Thoracic aorta (tissue), 2 donors: ENCODE results near the gene UGT2B15. TPM values are rescaled to one million over a fixed set of nuclear protein-coding genes. Genes with fewer than 3 reads are reported as not detected.
"Not testable (repeated sequence)": the region's sequence is repeated elsewhere in the genome, so short reads cannot be mapped to it uniquely, and the experiment has no call there.

Source experiments
- ATAC-seq: fragments of 150-250 bp; one replicate; pipeline ENCODE4 v1.8.0; 2017; ENCODE audit warnings: low read depth; ENCODE audit not compliant: insufficient number of reproducible peaks, low FRiP score
- DNase-seq: peaks from one replicate; pipeline ENCODE4 v3.0.0-alpha.2; 2020; ENCODE audit warnings: low spot score
- H3K27ac ChIP-seq, 2 donors: fragments of 200-600 bp; sonication (generic); 1 replicate in 1 of 2; 2 replicates in 1 of 2; pipeline ENCODE4 v1.5.1; 2016; ENCODE audit warnings: mild to moderate bottlenecking in 2 of 2, moderate library complexity in 2 of 2
- H3K27me3 ChIP-seq: fragments of 200-600 bp; sonication (generic); replicated peaks from 2 replicates; pipeline ENCODE4 v1.6.0; 2016; ENCODE audit warnings: mild to moderate bottlenecking; ENCODE audit not compliant: insufficient read depth
- H3K36me3 ChIP-seq: fragments of 200-600 bp; sonication (generic); one replicate; pipeline ENCODE4 v1.5.1; 2016
- H3K4me1 ChIP-seq, 2 donors: fragments of 200-600 bp; sonication (generic); 1 replicate in 1 of 2; 2 replicates in 1 of 2; pipeline versions ENCODE4 v1.5.1 to v1.6.0; 2016; ENCODE audit warnings: low read depth in 2 of 2, mild to moderate bottlenecking in 1 of 2; ENCODE audit not compliant: control insufficient read depth in 1 of 2
- H3K4me3 ChIP-seq: fragments of 200-600 bp; sonication (generic); 2 replicates; pipeline ENCODE4 v1.5.1; 2016; ENCODE audit warnings: mild to moderate bottlenecking
- H3K9me3 ChIP-seq: fragments of 200-600 bp; sonication (generic); 2 replicates; pipeline ENCODE4 v1.5.1; 2016
- CTCF ChIP-seq: fragments of 200-600 bp; sonication (generic); IDR thresholded peaks from one replicate; pipeline ENCODE4 v1.5.1; 2019; ENCODE audit warnings: antibody characterized with exemption
- total RNA-seq, 2 donors: library from RNA; depleted of rRNA; stranded (reverse); fragments of >200 nt; gene quantifications; one replicate each; pipeline versions ENCODE4 v1.1.0 to v1.2.3, GENCODE V29; 2016

The UGT2B15 gene
- total RNA-seq, 2 donors from 2014 or later: not detected

GRCh38 chr4:68708566-68708965 is 38.1 kb upstream of the UGT2B15 start:
- Histone ChIP-seq H3K9me3 (no peaks in the 10 kb centered on the region), H3K27ac (no peak overlapping the region), H3K4me1 (no peaks in the 10 kb centered on the region), H3K27me3 (no peaks in the 10 kb centered on the region), H3K36me3 (no peaks in the 10 kb centered on the region), H3K4me3 (no peak overlapping the region)
- DNase-seq (no peak), ATAC-seq (no peak)
- no peak for TF ChIP-seq CTCF

GRCh38 chr4:68703168-68703567 is 32.7 kb upstream of the UGT2B15 start:
- not testable (repeated sequence) for H3K4me1 ChIP-seq, H3K27me3 ChIP-seq, H3K36me3 ChIP-seq, ATAC-seq, H3K9me3 ChIP-seq, H3K4me3 ChIP-seq, H3K27ac ChIP-seq, DNase-seq

GRCh38 chr4:68700152-68700551 is 29.7 kb upstream of the UGT2B15 start:
- no peak for ATAC-seq
- Histone ChIP-seq H3K36me3 (no peaks in the 10 kb centered on the region), H3K27me3 (no peaks in the 10 kb centered on the region), H3K4me3 (no peak overlapping the region), H3K9me3 (no peaks in the 10 kb centered on the region), H3K4me1 (no peaks in the 10 kb centered on the region), H3K27ac (no peak overlapping the region)
- no peak for DNase-seq
- TF ChIP-seq CTCF: no peak

GRCh38 chr4:68693325-68694075 is 23.0 kb upstream of the UGT2B15 start:
- no peak for TF ChIP-seq CTCF
- Histone ChIP-seq H3K36me3 (no peaks in the 10 kb centered on the region), H3K27me3 (no peaks in the 10 kb centered on the region), H3K27ac (no peak overlapping the region), H3K4me1 (no peaks in the 10 kb centered on the region), H3K9me3 (no peaks in the 10 kb centered on the region), H3K4me3 (no peak overlapping the region)
- no peak for ATAC-seq
- no peak for DNase-seq

- H3K4me3 ChIP-seq: no peak overlapping the region
- no peak for TF ChIP-seq CTCF
- DNase-seq: no peak
- H3K36me3 ChIP-seq: no peaks in the 10 kb centered on the region
- H3K9me3 ChIP-seq: no peaks in the 10 kb centered on the region
- H3K27me3 ChIP-seq: no peaks in the 10 kb centered on the region
- H3K4me1 ChIP-seq: no peaks in the 10 kb centered on the region
- no peak for ATAC-seq
- H3K27ac ChIP-seq: no peak overlapping the region
Measured at GRCh38 chr4:68691186-68691585, 20.7 kb upstream of the UGT2B15 start.

- Histone ChIP-seq H3K27me3 (no peaks in the 10 kb centered on the region), H3K36me3 (no peaks in the 10 kb centered on the region), H3K9me3 (no peaks in the 10 kb centered on the region), H3K4me3 (no peak overlapping the region), H3K27ac (no peak overlapping the region), H3K4me1 (no peaks in the 10 kb centered on the region)
- no peak for TF ChIP-seq CTCF
- DNase-seq (no peak), ATAC-seq (no peak)
Measured at GRCh38 chr4:68683034-68683433, 12.6 kb upstream of the UGT2B15 start.

GRCh38 chr4:68681298-68681697 is 10.8 kb upstream of the UGT2B15 start:
- H3K36me3 ChIP-seq, ATAC-seq, H3K4me1 ChIP-seq, H3K27me3 ChIP-seq, H3K27ac ChIP-seq, H3K4me3 ChIP-seq, DNase-seq, H3K9me3 ChIP-seq: not testable (repeated sequence)
